Neural cell (in vitro differentiated cells): Measurements from ENCODE around the gene FIGNL2. TPM values are rescaled to one million over a fixed set of nuclear protein-coding genes. Genes with fewer than 3 reads are reported as not detected.

ENCODE experiments used
- H2AFZ ChIP-seq: fragments of 200-600, 300-800 bp; sonication (generic), shearing (Covaris generic); 2 replicates; pipeline ENCODE4 v1.6.0; 2014; ENCODE audit warnings: low read depth, mild to moderate bottlenecking, antibody characterized with exemption, low read length, moderate library complexity
- H3F3A ChIP-seq: fragments of 200-600 bp; shearing (Covaris generic); 2 replicates; pipeline ENCODE4 v1.6.1; 2016; ENCODE audit warnings: mild to moderate bottlenecking, moderate library complexity, mixed read lengths, antibody characterized with exemption, low read length; ENCODE audit not compliant: insufficient read depth, poor library complexity, severe bottlenecking
- H3K27ac ChIP-seq: fragments of 200-600, 300-800 bp; sonication (generic), shearing (Covaris generic); 2 replicates; pipeline ENCODE4 v1.5.1; 2014; ENCODE audit warnings: mild to moderate bottlenecking, low read length, moderate library complexity
- H3K27me3 ChIP-seq: fragments of 300-800, 200-600 bp; sonication (generic), shearing (Covaris generic); 2 replicates; pipeline ENCODE4 v1.6.0; 2014; ENCODE audit warnings: mild to moderate bottlenecking, low read depth, low read length, moderate library complexity; ENCODE audit not compliant: insufficient read depth
- H3K36me3 ChIP-seq: fragments of 300-800, 200-600 bp; sonication (generic), shearing (Covaris generic); 2 replicates; pipeline ENCODE4 v1.5.1; 2014; ENCODE audit warnings: mild to moderate bottlenecking, antibody characterized with exemption, low read length, moderate library complexity; ENCODE audit not compliant: insufficient read depth
- H3K4me2 ChIP-seq: fragments of 300-800, 200-600 bp; sonication (generic), shearing (Covaris generic); 2 replicates; pipeline ENCODE4 v1.6.0; 2014; ENCODE audit warnings: mild to moderate bottlenecking, low read length
- H3K4me3 ChIP-seq: fragments of 300-800, 200-600 bp; sonication (generic), shearing (Covaris generic); 2 replicates; pipeline ENCODE4 v1.5.1; 2014; ENCODE audit warnings: mild to moderate bottlenecking, low read length, moderate library complexity
- H3K79me2 ChIP-seq: fragments of 200-600 bp; shearing (Covaris generic); replicated peaks from 2 replicates; pipeline ENCODE4 v1.6.0; 2014; ENCODE audit warnings: mild to moderate bottlenecking, low read length, moderate library complexity; ENCODE audit not compliant: insufficient read depth
- H3K9ac ChIP-seq: fragments of 300-800, 200-600 bp; sonication (generic), shearing (Covaris generic); 2 replicates; pipeline ENCODE4 v1.6.1; 2016; ENCODE audit warnings: mild to moderate bottlenecking, low read length, mixed read lengths
- H3K9me2 ChIP-seq: fragments of 200-600 bp; shearing (Covaris generic); 2 replicates; pipeline ENCODE4 v1.6.1; 2016; ENCODE audit warnings: mild to moderate bottlenecking, low read length, mixed read lengths; ENCODE audit not compliant: insufficient read depth
- H3K9me3 ChIP-seq: fragments of 200-600, 300-800 bp; sonication (generic), shearing (Covaris generic); 2 replicates; pipeline ENCODE4 v1.6.1; 2016; ENCODE audit warnings: mild to moderate bottlenecking, mixed run types, low read length, moderate library complexity, mixed read lengths
- H4K20me1 ChIP-seq: fragments of 200-600 bp; shearing (Covaris generic); 2 replicates; pipeline ENCODE4 v1.6.1; 2016; ENCODE audit warnings: mild to moderate bottlenecking, mixed run types; ENCODE audit not compliant: insufficient read depth
- CTCF ChIP-seq: fragments of 450-650 bp; IDR thresholded peaks from 2 replicates; pipeline ENCODE4 v1.5.1; 2014; ENCODE audit warnings: antibody characterized with exemption, mild to moderate bottlenecking, moderate library complexity; ENCODE audit not compliant: poor library complexity, severe bottlenecking
- EP300 ChIP-seq: fragments of 450-650 bp; conservative IDR thresholded peaks from 2 replicates; pipeline ENCODE4 v1.6.1; 2014; ENCODE audit warnings: antibody characterized with exemption, mild to moderate bottlenecking, moderate library complexity; ENCODE audit not compliant: poor library complexity, severe bottlenecking
- EZH2 ChIP-seq: fragments of 200-600, 300-800 bp; shearing (Covaris generic), sonication (generic); IDR thresholded peaks from 2 replicates; pipeline ENCODE4 v1.6.1; 2014; ENCODE audit warnings: antibody characterized with exemption, low read length, borderline replicate concordance, mild to moderate bottlenecking; ENCODE audit not compliant: insufficient read depth, poor library complexity, severe bottlenecking
- MXI1 ChIP-seq: fragments of 450-650 bp; conservative IDR thresholded peaks from 2 replicates; pipeline ENCODE4 v1.6.1; 2014; ENCODE audit warnings: antibody characterized with exemption, mild to moderate bottlenecking; ENCODE audit not compliant: poor library complexity, severe bottlenecking
- POLR2AphosphoS5 ChIP-seq: IDR thresholded peaks from 2 replicates; pipeline ENCODE4 v1.6.1; 2012
- RAD21 ChIP-seq: fragments of 450-650 bp; conservative IDR thresholded peaks from 2 replicates; pipeline ENCODE4 v1.6.1; 2014; ENCODE audit warnings: antibody characterized with exemption, mild to moderate bottlenecking, moderate library complexity
- REST ChIP-seq: IDR thresholded peaks from 2 replicates; pipeline ENCODE4 v1.6.1; 2012; ENCODE audit warnings: borderline replicate concordance
- SMC3 ChIP-seq: fragments of 450-650 bp; conservative IDR thresholded peaks from 2 replicates; pipeline ENCODE4 v1.6.1; 2014; ENCODE audit warnings: antibody characterized with exemption, mild to moderate bottlenecking, moderate library complexity; ENCODE audit not compliant: poor library complexity
- TAF1 ChIP-seq: IDR thresholded peaks from 2 replicates; pipeline ENCODE4 v1.6.1; 2012; ENCODE audit warnings: low read depth
- polyA plus RNA-seq: library from polyadenylated mRNA; depleted of rRNA; stranded (reverse); fragments of >200 nt; gene quantifications from 2 replicates; pipeline ENCODE4 v1.2.3, GENCODE V29; 2014

Gene FIGNL2
- polyA plus RNA-seq, 1 donor from 2014 or later = 0.21 TPM

GRCh38 chr12:51822261-51822616, 26.3 kb downstream of the FIGNL2 start:
- no peaks in the 10 kb centered on the region for H3F3A ChIP-seq
- no peak overlapping the region for H3K27ac ChIP-seq
- no peaks in the 10 kb centered on the region for H3K36me3 ChIP-seq
- H3K27me3 ChIP-seq = no peaks in the 10 kb centered on the region
- no peaks in the 10 kb centered on the region for H3K79me2 ChIP-seq
- no peaks in the 10 kb centered on the region for H4K20me1 ChIP-seq
- no peak overlapping the region for H2AFZ ChIP-seq
- no peak overlapping the region for H3K4me2 ChIP-seq
- no peak overlapping the region for H3K4me3 ChIP-seq
- no peak overlapping the region for H3K9ac ChIP-seq
- H3K9me2 ChIP-seq = no peaks in the 10 kb centered on the region
- no peak for TF ChIP-seq CTCF
- H3K9me3 ChIP-seq = no peaks in the 10 kb centered on the region

GRCh38 chr12:51821440-51822260, 26.9 kb downstream of the FIGNL2 start:
- H3K4me3 ChIP-seq = no peak overlapping the region
- no peak overlapping the region for H3K27ac ChIP-seq
- H3K4me2 ChIP-seq = no peak overlapping the region
- no peaks in the 10 kb centered on the region for H3K27me3 ChIP-seq
- no peaks in the 10 kb centered on the region for H3F3A ChIP-seq
- H4K20me1 ChIP-seq = no peaks in the 10 kb centered on the region
- no peaks in the 10 kb centered on the region for H3K9me2 ChIP-seq
- no peaks in the 10 kb centered on the region for H3K9me3 ChIP-seq
- H3K36me3 ChIP-seq = no peaks in the 10 kb centered on the region
- no peaks in the 10 kb centered on the region for H3K79me2 ChIP-seq
- H3K9ac ChIP-seq = no peak overlapping the region
- no peak overlapping the region for H2AFZ ChIP-seq
- TF ChIP-seq SMC3 (no peak), TAF1 (no peak), EZH2 (no peak), EP300 (no peak), CTCF (no peak), REST (no peak), RAD21 (no peak), POLR2AphosphoS5 (no peak), MXI1 (no peak)
